WTC11 (cell line): Measurements from ENCODE around the gene ATP9B. TPM values are rescaled to one million over a fixed set of nuclear protein-coding genes. Genes with fewer than 3 reads are reported as not detected.
A peak's percentile ranks its signal among the peaks of the same experiment; 100 is the strongest.

Source experiments
- ATAC-seq: fragments of 200-7000 bp; cut with Tn5 transposase; 2 replicates; pipeline ENCODE4 v1.10.0; 2021; ENCODE audit warnings: mild to moderate bottlenecking, moderate library complexity
- CTCF ChIA-PET: fragments of 300-600 bp; sonication (Branson Sonifier 250); formaldehyde crosslinking; loops from one replicate; lab custom pipeline; 2021; ENCODE audit warnings: antibody characterized with exemption; lab: Charles Lee
- POLR2A ChIA-PET: fragments of 350-600 bp; sonication (Branson Sonifier 250); formaldehyde crosslinking; loops from one replicate; lab custom pipeline; 2021; ENCODE audit warnings: antibody characterized with exemption; lab: Charles Lee
- DNase-seq: peaks from one replicate; pipeline ENCODE4 v3.0.0; 2021; ENCODE audit warnings: low spot score
- H3K27ac Mint-ChIP-seq: 2 replicates; pipeline ENCODE4 v1.8.0; 2021; ENCODE audit warnings: mixed read lengths
- H3K27me3 Mint-ChIP-seq: 2 replicates; pipeline ENCODE4 v1.8.0; 2021; ENCODE audit warnings: low read depth, mild to moderate bottlenecking, moderate library complexity, mixed read lengths
- H3K36me3 Mint-ChIP-seq: 2 replicates; pipeline ENCODE4 v1.8.0; 2021; ENCODE audit warnings: mixed read lengths
- H3K4me1 Mint-ChIP-seq: 2 replicates; pipeline ENCODE4 v1.8.0; 2022; ENCODE audit warnings: mixed read lengths
- H3K4me3 Mint-ChIP-seq: 2 replicates; pipeline ENCODE4 v1.8.0; 2021; ENCODE audit warnings: mild to moderate bottlenecking, moderate library complexity, mixed read lengths
- H3K9me3 Mint-ChIP-seq: 2 replicates; pipeline ENCODE4 v1.8.0; 2021; ENCODE audit warnings: mixed read lengths
- CREM ChIP-seq: sonication (generic); formaldehyde crosslinking; IDR thresholded peaks from 2 replicates; pipeline ENCODE4 v1.8.1; 2022; ENCODE audit warnings: mild to moderate bottlenecking, missing genetic modification reagents, moderate library complexity
- ESRRA ChIP-seq: sonication (generic); formaldehyde crosslinking; IDR thresholded peaks from 2 replicates; pipeline ENCODE4 v1.8.1; 2022; ENCODE audit warnings: mild to moderate bottlenecking, missing genetic modification reagents, borderline replicate concordance
- GABPB1 ChIP-seq: sonication (generic); formaldehyde crosslinking; IDR thresholded peaks from 2 replicates; pipeline ENCODE4 v1.8.1; 2023; ENCODE audit warnings: mild to moderate bottlenecking, missing genetic modification reagents
- GRHL2 ChIP-seq: fragments of 250-450 bp; sonication (Bioruptor Pico); IDR thresholded peaks from 2 replicates; pipeline ENCODE4 v1.8.0; 2022; ENCODE audit warnings: mild to moderate bottlenecking, moderate library complexity; ENCODE audit not compliant: insufficient replicate concordance, severe bottlenecking
- NFE2L1 ChIP-seq: sonication (generic); formaldehyde crosslinking; IDR thresholded peaks from 2 replicates; pipeline ENCODE4 v1.8.1; 2023; ENCODE audit warnings: missing genetic modification reagents
- NFYB ChIP-seq: sonication (generic); formaldehyde crosslinking; conservative IDR thresholded peaks from 2 replicates; pipeline ENCODE4 v1.8.0; 2022; ENCODE audit warnings: low read depth, missing genetic modification reagents
- NR2C2 ChIP-seq: sonication (generic); formaldehyde crosslinking; IDR thresholded peaks from 2 replicates; pipeline ENCODE4 v1.8.0; 2022; ENCODE audit warnings: mild to moderate bottlenecking, missing genetic modification reagents
- NR3C1 ChIP-seq: sonication (generic); formaldehyde crosslinking; conservative IDR thresholded peaks from 2 replicates; pipeline ENCODE4 v1.8.1; 2023; ENCODE audit warnings: low read depth, mild to moderate bottlenecking, missing genetic modification reagents
- TEAD1 ChIP-seq: sonication (generic); formaldehyde crosslinking; IDR thresholded peaks from 2 replicates; pipeline ENCODE4 v1.8.0; 2022; ENCODE audit warnings: mild to moderate bottlenecking, missing genetic modification reagents
- TP53 ChIP-seq: sonication (generic); formaldehyde crosslinking; IDR thresholded peaks from 2 replicates; pipeline ENCODE4 v1.8.1; 2023; ENCODE audit warnings: mild to moderate bottlenecking, missing genetic modification reagents
- ZNF219 ChIP-seq: sonication (generic); formaldehyde crosslinking; IDR thresholded peaks from 2 replicates; pipeline ENCODE4 v1.8.0; 2023; ENCODE audit warnings: missing genetic modification reagents, mild to moderate bottlenecking, borderline replicate concordance
- ZNF263 ChIP-seq: sonication (generic); formaldehyde crosslinking; IDR thresholded peaks from 2 replicates; pipeline ENCODE4 v1.8.1; 2022; ENCODE audit warnings: low read depth, mild to moderate bottlenecking, moderate library complexity, missing genetic modification reagents
- total RNA-seq: library from RNA; stranded (reverse); gene quantifications from 3 replicates; pipeline ENCODE4 v1.2.3, GENCODE V29; 2021
- TF ChIP-seq, protein P1 (sequence below): sonication (generic); formaldehyde crosslinking; IDR thresholded peaks from 2 replicates; pipeline ENCODE4 v1.8.0; 2023; ENCODE audit warnings: missing genetic modification reagents, mild to moderate bottlenecking, borderline replicate concordance
- TF ChIP-seq, protein P2 (sequence below): fragments of 250-450 bp; sonication (Bioruptor Pico); IDR thresholded peaks from 2 replicates; pipeline ENCODE4 v1.8.0; 2021; ENCODE audit warnings: mild to moderate bottlenecking
- TF ChIP-seq, protein P3 (sequence below): sonication (generic); formaldehyde crosslinking; IDR thresholded peaks from 2 replicates; pipeline ENCODE4 v1.8.0; 2022; ENCODE audit warnings: mild to moderate bottlenecking, missing genetic modification reagents

The ATP9B gene
- total RNA-seq, 1 experiment from 2014 or later: 19.0 TPM

DNA sequence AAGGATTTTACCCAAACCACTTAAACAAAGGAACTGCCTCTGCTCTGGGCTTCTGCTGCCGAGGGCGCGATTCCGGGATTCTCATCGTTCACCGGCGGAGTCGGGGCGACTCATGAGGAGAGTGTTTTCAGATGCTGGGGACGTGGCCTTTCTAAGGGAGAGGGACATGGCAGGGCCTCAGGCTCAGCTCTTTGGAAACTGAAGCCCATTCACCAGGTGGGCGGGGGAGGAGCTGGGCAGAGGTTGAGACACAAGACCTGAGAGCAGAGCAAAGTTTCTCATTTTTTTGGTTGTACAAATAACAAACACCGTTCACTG lies 356.3 kb downstream of the ATP9B start:
- Mint-ChIP-seq H3K9me3 (no peaks in the 10 kb centered on the region), H3K27me3 (no peaks in the 10 kb centered on the region), H3K4me3 (no peak overlapping the region), H3K4me1 (peaks cover 12% of the 10 kb centered on the region), H3K27ac (peak overlapping the region; percentile 46; the same call in 1 of the 2 replicates), H3K36me3 (peaks cover 1% of the 10 kb centered on the region)
- ChIA-PET POLR2A (no interaction called here), CTCF (no interaction called here)
- DNase-seq (no peak), ATAC-seq (no peak)
- TF ChIP-seq, protein P1, sequence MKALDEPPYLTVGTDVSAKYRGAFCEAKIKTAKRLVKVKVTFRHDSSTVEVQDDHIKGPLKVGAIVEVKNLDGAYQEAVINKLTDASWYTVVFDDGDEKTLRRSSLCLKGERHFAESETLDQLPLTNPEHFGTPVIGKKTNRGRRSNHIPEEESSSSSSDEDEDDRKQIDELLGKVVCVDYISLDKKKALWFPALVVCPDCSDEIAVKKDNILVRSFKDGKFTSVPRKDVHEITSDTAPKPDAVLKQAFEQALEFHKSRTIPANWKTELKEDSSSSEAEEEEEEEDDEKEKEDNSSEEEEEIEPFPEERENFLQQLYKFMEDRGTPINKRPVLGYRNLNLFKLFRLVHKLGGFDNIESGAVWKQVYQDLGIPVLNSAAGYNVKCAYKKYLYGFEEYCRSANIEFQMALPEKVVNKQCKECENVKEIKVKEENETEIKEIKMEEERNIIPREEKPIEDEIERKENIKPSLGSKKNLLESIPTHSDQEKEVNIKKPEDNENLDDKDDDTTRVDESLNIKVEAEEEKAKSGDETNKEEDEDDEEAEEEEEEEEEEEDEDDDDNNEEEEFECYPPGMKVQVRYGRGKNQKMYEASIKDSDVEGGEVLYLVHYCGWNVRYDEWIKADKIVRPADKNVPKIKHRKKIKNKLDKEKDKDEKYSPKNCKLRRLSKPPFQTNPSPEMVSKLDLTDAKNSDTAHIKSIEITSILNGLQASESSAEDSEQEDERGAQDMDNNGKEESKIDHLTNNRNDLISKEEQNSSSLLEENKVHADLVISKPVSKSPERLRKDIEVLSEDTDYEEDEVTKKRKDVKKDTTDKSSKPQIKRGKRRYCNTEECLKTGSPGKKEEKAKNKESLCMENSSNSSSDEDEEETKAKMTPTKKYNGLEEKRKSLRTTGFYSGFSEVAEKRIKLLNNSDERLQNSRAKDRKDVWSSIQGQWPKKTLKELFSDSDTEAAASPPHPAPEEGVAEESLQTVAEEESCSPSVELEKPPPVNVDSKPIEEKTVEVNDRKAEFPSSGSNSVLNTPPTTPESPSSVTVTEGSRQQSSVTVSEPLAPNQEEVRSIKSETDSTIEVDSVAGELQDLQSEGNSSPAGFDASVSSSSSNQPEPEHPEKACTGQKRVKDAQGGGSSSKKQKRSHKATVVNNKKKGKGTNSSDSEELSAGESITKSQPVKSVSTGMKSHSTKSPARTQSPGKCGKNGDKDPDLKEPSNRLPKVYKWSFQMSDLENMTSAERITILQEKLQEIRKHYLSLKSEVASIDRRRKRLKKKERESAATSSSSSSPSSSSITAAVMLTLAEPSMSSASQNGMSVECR (CRISPR knock-in tag): no peak
- TF ChIP-seq TEAD1 (CRISPR knock-in tag) (no peak), GABPB1 (CRISPR knock-in tag) (no peak), NFYB (CRISPR knock-in tag) (no peak)

DNA sequence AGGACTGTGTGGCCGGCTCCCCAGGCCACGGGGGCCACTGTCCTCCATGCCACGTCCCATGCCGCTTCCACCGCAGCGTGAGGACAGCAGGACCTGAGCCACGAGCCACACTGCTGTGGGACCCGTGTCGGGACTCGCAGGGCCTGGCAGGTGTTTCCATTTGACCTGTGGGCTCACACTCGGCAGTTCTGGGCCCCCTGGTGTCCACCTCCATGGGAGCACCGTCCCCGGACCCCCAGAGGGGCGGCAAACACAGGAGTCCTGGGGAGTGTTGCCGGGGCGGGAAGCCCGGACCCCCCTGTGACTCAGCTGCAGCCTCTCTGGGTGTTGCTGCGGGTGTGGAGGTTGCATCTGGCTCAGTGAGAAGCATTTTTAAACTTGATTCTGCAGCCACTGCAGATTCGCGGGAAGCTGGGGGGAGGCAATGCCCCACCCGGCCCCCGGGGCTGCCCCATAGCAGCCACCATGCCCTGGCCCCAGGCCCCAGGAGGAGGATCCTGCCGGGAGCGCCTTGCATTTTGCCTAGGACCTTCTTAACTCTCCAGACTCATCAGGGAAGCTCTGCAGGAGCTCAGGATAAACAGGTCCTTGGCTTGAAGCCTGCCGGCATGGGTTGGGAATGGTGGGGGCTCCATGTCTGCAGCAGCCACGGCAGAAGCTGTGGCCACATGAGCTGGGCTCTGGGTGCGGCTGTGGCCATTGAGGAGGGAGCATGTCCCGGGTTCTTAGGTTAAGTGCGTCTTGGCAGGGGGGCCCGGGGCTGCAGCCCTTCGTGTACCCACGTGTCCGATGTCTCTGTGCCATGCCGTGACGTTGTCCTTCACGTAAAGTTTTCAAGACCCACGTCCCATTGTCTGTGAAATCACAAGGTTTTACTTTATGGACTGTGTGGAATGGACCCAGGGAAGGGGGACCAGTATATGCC lies 357.4 kb downstream of the ATP9B start:
- Mint-ChIP-seq H3K4me1 (peaks cover 12% of the 10 kb centered on the region), H3K9me3 (no peaks in the 10 kb centered on the region), H3K36me3 (no peaks in the 10 kb centered on the region; the same call in 1 of the 2 replicates), H3K4me3 (no peak overlapping the region), H3K27ac (no peak overlapping the region; the same call in 1 of the 2 replicates), H3K27me3 (no peaks in the 10 kb centered on the region)
- ChIA-PET CTCF (no interaction called here), POLR2A (no interaction called here)
- ATAC-seq (no peak), DNase-seq (no peak)
- TF ChIP-seq NFE2L1 (CRISPR knock-in tag) (no peak), NR2C2 (CRISPR knock-in tag) (no peak), CREM (no peak), ESRRA (CRISPR knock-in tag) (no peak), TP53 (CRISPR knock-in tag) (no peak), GRHL2 (CRISPR knock-in tag) (no peak), ZNF219 (CRISPR knock-in tag) (no peak), ZNF263 (CRISPR knock-in tag) (no peak), NR3C1 (no peak)
- TF ChIP-seq, protein P2, sequence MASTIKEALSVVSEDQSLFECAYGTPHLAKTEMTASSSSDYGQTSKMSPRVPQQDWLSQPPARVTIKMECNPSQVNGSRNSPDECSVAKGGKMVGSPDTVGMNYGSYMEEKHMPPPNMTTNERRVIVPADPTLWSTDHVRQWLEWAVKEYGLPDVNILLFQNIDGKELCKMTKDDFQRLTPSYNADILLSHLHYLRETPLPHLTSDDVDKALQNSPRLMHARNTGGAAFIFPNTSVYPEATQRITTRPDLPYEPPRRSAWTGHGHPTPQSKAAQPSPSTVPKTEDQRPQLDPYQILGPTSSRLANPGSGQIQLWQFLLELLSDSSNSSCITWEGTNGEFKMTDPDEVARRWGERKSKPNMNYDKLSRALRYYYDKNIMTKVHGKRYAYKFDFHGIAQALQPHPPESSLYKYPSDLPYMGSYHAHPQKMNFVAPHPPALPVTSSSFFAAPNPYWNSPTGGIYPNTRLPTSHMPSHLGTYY (CRISPR knock-in tag): no peak
- TF ChIP-seq, protein P3, sequence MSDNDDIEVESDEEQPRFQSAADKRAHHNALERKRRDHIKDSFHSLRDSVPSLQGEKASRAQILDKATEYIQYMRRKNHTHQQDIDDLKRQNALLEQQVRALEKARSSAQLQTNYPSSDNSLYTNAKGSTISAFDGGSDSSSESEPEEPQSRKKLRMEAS (CRISPR knock-in tag): no peak
